H1 (cell line): ENCODE results near the gene CDCP1. TPM values are rescaled to one million over a fixed set of nuclear protein-coding genes. Genes with fewer than 3 reads are reported as not detected.

Experiments
- CTCF ChIA-PET: fragments of 300-600 bp; sonication (Branson Sonifier 250); formaldehyde crosslinking; loops from one replicate; lab custom pipeline; 2021; ENCODE audit not compliant: partially characterized antibody; lab: Charles Lee
- POLR2A ChIA-PET: fragments of 300-600 bp; sonication (Branson Sonifier 250); formaldehyde crosslinking; loops from one replicate; lab custom pipeline; 2021; ENCODE audit warnings: inconsistent platforms; ENCODE audit not compliant: partially characterized antibody; lab: Charles Lee
- DNase-seq, 2 experiments: peaks; one replicate each; pipeline versions ENCODE4 v3.0.0 to v3.0.0-alpha.2; 2010 to 2022; ENCODE audit warnings: low spot score in 2 of 2, low read depth in 1 of 2, mixed read lengths in 1 of 2
- FAIRE-seq: peaks from 2 replicates; lab custom pipeline; 2011; peaks lifted over from hg19 to GRCh38; lab: Jason Lieb, UNC
- H2AFZ ChIP-seq: 2 replicates; pipeline ENCODE4 v1.8.1; 2012; ENCODE audit warnings: low read length, inconsistent platforms
- H2AK5ac ChIP-seq: 2 replicates; pipeline ENCODE4 v1.6.1; 2013; ENCODE audit warnings: low read depth, low read length
- H2BK120ac ChIP-seq: replicated peaks from 2 replicates; pipeline ENCODE3; 2013; ENCODE audit warnings: low read depth, low read length, inconsistent platforms
- H2BK12ac ChIP-seq: 2 replicates; pipeline ENCODE4 v1.6.1; 2013; ENCODE audit warnings: low read depth, low read length
- H2BK15ac ChIP-seq: 2 replicates; pipeline ENCODE4 v1.6.1; 2013; ENCODE audit warnings: low read length
- H2BK20ac ChIP-seq: 2 replicates; pipeline ENCODE4 v1.6.1; 2013; ENCODE audit warnings: low read length
- H2BK5ac ChIP-seq: 2 replicates; pipeline ENCODE4 v1.6.1; 2013; ENCODE audit warnings: low read depth, low read length
- H3K14ac ChIP-seq: 2 replicates; pipeline ENCODE4 v1.6.1; 2013; ENCODE audit warnings: inconsistent platforms; ENCODE audit not compliant: insufficient read length
- H3K18ac ChIP-seq: 2 replicates; pipeline ENCODE4 v1.6.1; 2013; ENCODE audit warnings: low read length; ENCODE audit errors: extremely low read depth
- H3K23ac ChIP-seq: 2 replicates; pipeline ENCODE4 v1.6.1; 2013; ENCODE audit warnings: inconsistent platforms; ENCODE audit not compliant: insufficient read length
- H3K23me2 ChIP-seq: 2 replicates; pipeline ENCODE4 v1.6.1; 2013; ENCODE audit warnings: low read depth, low read length
- H3K27ac ChIP-seq: 2 replicates; pipeline ENCODE4 v1.6.1; 2011; ENCODE audit warnings: low read depth, low read length, inconsistent platforms
- H3K27me3 ChIP-seq, 4 experiments: replicated peaks in 1 of 4; 1 replicate in 1 of 4; 2 replicates in 3 of 4; pipeline versions ENCODE4 v1.6.1 to v1.8.1; 2011 to 2013; ENCODE audit warnings: low read length in 3 of 4, mild to moderate bottlenecking in 3 of 4, inconsistent platforms in 2 of 4, mixed read lengths in 2 of 4, moderate library complexity in 1 of 4; ENCODE audit not compliant: control insufficient read depth in 3 of 4, insufficient read depth in 3 of 4; ENCODE audit errors: extremely low read depth in 1 of 4
- H3K36me3 ChIP-seq, 4 experiments: 2 replicates each; pipeline versions ENCODE4 v1.6.1 to v1.8.1; 2011 to 2013; ENCODE audit warnings: mild to moderate bottlenecking in 4 of 4, low read length in 3 of 4, moderate library complexity in 2 of 4, control low read depth in 1 of 4, inconsistent platforms in 1 of 4; ENCODE audit not compliant: insufficient read depth in 4 of 4, control insufficient read depth in 2 of 4
- H3K4ac ChIP-seq: replicated peaks from 2 replicates; pipeline ENCODE3; 2013; ENCODE audit warnings: low read length, low read depth, mixed read lengths, inconsistent platforms; ENCODE audit not compliant: insufficient read length
- H3K4me1 ChIP-seq, 4 experiments: replicated peaks in 1 of 4; 1 replicate in 1 of 4; 2 replicates in 3 of 4; pipeline versions ENCODE4 v1.6.1 to v1.8.1; 2011 to 2013; ENCODE audit warnings: low read length in 3 of 4, inconsistent platforms in 2 of 4, mixed read lengths in 1 of 4; ENCODE audit not compliant: insufficient read depth in 4 of 4, control insufficient read depth in 3 of 4
- H3K4me2 ChIP-seq, 2 experiments: 2 replicates each; pipeline versions ENCODE4 v1.6.1 to v1.8.1; 2011 to 2013; ENCODE audit warnings: low read depth in 2 of 2, low read length in 2 of 2, control low read depth in 1 of 2, inconsistent platforms in 1 of 2, mild to moderate bottlenecking in 1 of 2; ENCODE audit not compliant: insufficient read depth in 1 of 2
- H3K4me3 ChIP-seq, 4 experiments: fragments of 200-600, 300-600 bp in 1 of 4; sonication (generic), shearing (Covaris generic), sonication (Bioruptor Twin) in 1 of 4; 2 replicates each; pipeline versions ENCODE4 v1.5.1 to v1.8.1; 2011 to 2016; ENCODE audit warnings: low read length in 4 of 4, low read depth in 3 of 4, control low read depth in 2 of 4, inconsistent platforms in 2 of 4, mild to moderate bottlenecking in 2 of 4, mixed read lengths in 1 of 4, moderate library complexity in 1 of 4; ENCODE audit not compliant: insufficient read depth in 2 of 4; ENCODE audit errors: extremely low read depth in 1 of 4
- H3K56ac ChIP-seq: replicated peaks from 2 replicates; pipeline ENCODE3; 2013; ENCODE audit warnings: low read depth, mild to moderate bottlenecking, mixed read lengths, low read length, inconsistent platforms; ENCODE audit not compliant: insufficient read length
- H3K79me1 ChIP-seq: 2 replicates; pipeline ENCODE4 v1.6.1; 2013; ENCODE audit warnings: low read depth, low read length, control low read depth
- H3K79me2 ChIP-seq, 2 experiments: 2 replicates each; pipeline versions ENCODE4 v1.6.1 to v1.8.1; 2012 to 2013; ENCODE audit warnings: low read length in 2 of 2, mild to moderate bottlenecking in 2 of 2, inconsistent platforms in 1 of 2; ENCODE audit not compliant: insufficient read depth in 2 of 2, control insufficient read depth in 1 of 2
- H3K9ac ChIP-seq, 4 experiments: replicated peaks in 1 of 4; 1 replicate in 1 of 4; 2 replicates in 3 of 4; pipeline versions ENCODE4 v1.6.1 to v1.8.1; 2011 to 2013; ENCODE audit warnings: low read depth in 3 of 4, low read length in 3 of 4, control low read depth in 2 of 4, mild to moderate bottlenecking in 2 of 4, moderate library complexity in 2 of 4, inconsistent platforms in 1 of 4; ENCODE audit errors: extremely low read depth in 1 of 4
- H3K9me3 ChIP-seq, 2 experiments: 2 replicates each; pipeline versions ENCODE4 v1.6.1 to v1.8.1; 2012 to 2013; ENCODE audit warnings: mild to moderate bottlenecking in 2 of 2, moderate library complexity in 2 of 2, control low read depth in 1 of 2, inconsistent platforms in 1 of 2, low read depth in 1 of 2, low read length in 1 of 2, mixed read lengths in 1 of 2; ENCODE audit not compliant: insufficient read depth in 2 of 2
- H4K20me1 ChIP-seq, 2 experiments: replicated peaks in 1 of 2; 2 replicates each; pipeline versions ENCODE3 to v1.8.1; 2011 to 2013; ENCODE audit warnings: inconsistent platforms in 2 of 2, low read length in 2 of 2, mild to moderate bottlenecking in 1 of 2; ENCODE audit not compliant: insufficient read depth in 2 of 2, control insufficient read depth in 1 of 2
- H4K5ac ChIP-seq: 2 replicates; pipeline ENCODE4 v1.6.1; 2013; ENCODE audit warnings: low read length, low read depth, mixed read lengths, inconsistent platforms; ENCODE audit not compliant: insufficient read length
- H4K8ac ChIP-seq: 2 replicates; pipeline ENCODE4 v1.8.0; 2013; ENCODE audit warnings: mild to moderate bottlenecking, moderate library complexity, low read length, inconsistent platforms; ENCODE audit not compliant: insufficient read depth; ENCODE audit errors: extremely low read depth
- H4K91ac ChIP-seq: replicated peaks from 2 replicates; pipeline ENCODE3; 2013; ENCODE audit warnings: low read length, mixed read lengths, inconsistent platforms; ENCODE audit not compliant: insufficient read length
- KDM1A ChIP-seq: fragments of 200-600, 300-600 bp; sonication (generic); IDR thresholded peaks from 2 replicates; pipeline ENCODE4 v1.7.1; 2016; ENCODE audit warnings: mild to moderate bottlenecking, low read length, borderline replicate concordance
- WGBS, 2 experiments: shearing (Covaris generic) in 1 of 2; methylation state at CpG; one replicate each; pipeline versions ENCODE4 v1.1.6 to v1.1.7; 2013 to 2015; ENCODE audit warnings: low lambda C conversion rate in 2 of 2, mixed read lengths in 2 of 2, inconsistent platforms in 1 of 2, low coverage in 1 of 2, missing lambda C conversion rate in 1 of 2; ENCODE audit not compliant: insufficient replicate concordance in 2 of 2, insufficient coverage in 1 of 2, insufficient read length in 1 of 2; ENCODE audit errors: extremely low coverage in 1 of 2, missing lambda C conversion rate in 1 of 2; 5-methylcytosine and 5-hydroxymethylcytosine counted together
- polyA plus RNA-seq, 7 experiments: library from polyadenylated mRNA; depleted of rRNA in 3 of 7; stranded (reverse) in 5 of 7; unstranded in 2 of 7; fragments of >200 nt in 5 of 7; fragments of 200-250 nt in 2 of 7; gene quantifications; 1 replicate in 5 of 7; 2 replicates in 1 of 7; 4 replicates in 1 of 7; pipeline versions ENCODE4 v1.2.1 to v1.2.3, GENCODE V29; 2011 to 2013; ENCODE audit warnings: missing spikeins in 2 of 7, mixed read lengths in 2 of 7
- total RNA-seq: library from RNA; stranded (reverse); fragmentation: NEBNext Ultra II Directional; extraction: Animal tissue kit (Norgen Biotek cat#: 25700); gene quantifications from 2 replicates; pipeline ENCODE4 v1.2.1, GENCODE V29; 2021

CDCP1 gene
- total and polyA plus RNA-seq, 2 of the 8 experiments (the other 6 are each of a cell fraction or from before 2014, with no cell fraction given), result 10.0 to 23.3 TPM

GRCh38 chr3:45064512-45065372 is 81.4 kb downstream of the CDCP1 start:
- H3K4ac ChIP-seq, result no peak overlapping the region
- H2AK5ac ChIP-seq, result no peak overlapping the region
- no peaks in the 10 kb centered on the region for H3K9me3 ChIP-seq
- no peak for FAIRE-seq
- no peak overlapping the region for H2BK15ac ChIP-seq
- H4K8ac ChIP-seq, result no peak overlapping the region
- no peak overlapping the region for H3K9ac ChIP-seq
- DNase-seq, result no peak
- H4K20me1 ChIP-seq, result no peaks in the 10 kb centered on the region
- H3K56ac ChIP-seq, result no peak overlapping the region
- no peak overlapping the region for H3K18ac ChIP-seq
- H4K5ac ChIP-seq, result no peak overlapping the region
- H3K79me2 ChIP-seq, result no peaks in the 10 kb centered on the region
- no peaks in the 10 kb centered on the region for H3K36me3 ChIP-seq
- peaks cover 0 to 4% (median 1%) of the 10 kb centered on the region in 4 experiments; a peak in 4 of 7 replicates for H3K27me3 ChIP-seq
- 86% methylated on average over 12 of the region's 12 CpGs; no CpG with 5 or more reads in 1 of the 2 experiments for WGBS, 2 experiments
- H2BK5ac ChIP-seq, result no peak overlapping the region
- H2AFZ ChIP-seq, result no peak overlapping the region
- H3K23me2 ChIP-seq, result no peaks in the 10 kb centered on the region
- no peak overlapping the region for H2BK120ac ChIP-seq
- H3K4me1 ChIP-seq, result peaks cover 0 to 10% (median 2%) of the 10 kb centered on the region in 4 experiments; a peak in 4 of 7 replicates
- no peak overlapping the region for H2BK12ac ChIP-seq
- H3K27ac ChIP-seq, result no peak overlapping the region
- no peak overlapping the region for H3K23ac ChIP-seq
- H3K14ac ChIP-seq, result no peak overlapping the region
- no peaks in the 10 kb centered on the region for H3K79me1 ChIP-seq
- TF ChIP-seq KDM1A, result no peak
- CTCF ChIA-PET, result interaction anchor here (0.5 to 2.5 kb wide), 5 partner anchors 9 to 261 kb away, joined by 4 to 8 read pairs (median 4); no protein-coding TSS in a partner anchor
- H4K91ac ChIP-seq, result no peak overlapping the region
- no peak overlapping the region for H3K4me2 ChIP-seq
- POLR2A ChIA-PET, result interaction anchor here (1.1 kb wide), 1 partner anchor 11 kb away, joined by 3 read pairs; no protein-coding TSS in a partner anchor
- H2BK20ac ChIP-seq, result no peak overlapping the region
- no peak overlapping the region for H3K4me3 ChIP-seq
